ENCODE results near the gene INTS2. TPM values are rescaled to one million over a fixed set of nuclear protein-coding genes. Genes with fewer than 3 reads are reported as not detected.

Gene INTS2
- total RNA-seq, 1 experiment from 2014 or later: 20.8 TPM

GRCh38 chr17:61943117-61943516 is 15.3 kb upstream of the INTS2 start:
- no peak overlapping the region for H2BK20ac ChIP-seq (ENCODE audit: low read depth, low read length, poor library complexity, severe bottlenecking)

More at GRCh38 chr17:61943117-61943516, 15.3 kb upstream of the INTS2 start:
- no peak for TF ChIP-seq CTCF (conservative IDR thresholded peaks at IDR 0.05)
- H3K36me3 Mint-ChIP-seq (ENCODE audit: insufficient read depth in 1 of 3, low read depth in 3 of 3): peaks cover 6 to 31% (median 23%) of the 10 kb centered on the region in 3 experiments; a peak in 6 of 7 replicates
- H3K9me3 Mint-ChIP-seq: no peaks in the 10 kb centered on the region
- Histone ChIP-seq H4K8ac (replicated peaks; ENCODE audit: insufficient read length, low read depth, low read length) (no peak overlapping the region), H3K79me2 (ENCODE audit: insufficient read depth, low read length) (no peaks in the 10 kb centered on the region), H2AFZ (ENCODE audit: low read length) (no peak overlapping the region), H3K4ac (ENCODE audit: low read depth, low read length) (no peak overlapping the region), H3K4me1 (ENCODE audit: insufficient read depth, low read length) (no peaks in the 10 kb centered on the region), H3K23me2 (ENCODE audit: insufficient read length, low read depth, low read length, poor library complexity, severe bottlenecking) (no peaks in the 10 kb centered on the region), H4K5ac (ENCODE audit: insufficient read length, low read depth, low read length) (no peak overlapping the region), H3T11ph (ENCODE audit: low read length) (no peak overlapping the region), H4K20me1 (ENCODE audit: control insufficient read depth, insufficient read depth, insufficient read length) (no peaks in the 10 kb centered on the region), H3K56ac (ENCODE audit: insufficient read length, low read depth, low read length) (no peak overlapping the region), H2BK12ac (ENCODE audit: insufficient read length, low read depth, low read length) (no peak overlapping the region), H4K91ac (ENCODE audit: insufficient read length, low read depth, low read length) (no peak overlapping the region), H3K27ac (ENCODE audit: insufficient read length, low read depth, low read length) (no peak overlapping the region), H3K14ac (ENCODE audit: insufficient read depth, low read length) (no peak overlapping the region), H3K79me1 (ENCODE audit: insufficient read depth, low read depth, low read length, poor library complexity, severe bottlenecking) (no peaks in the 10 kb centered on the region), H3K18ac (ENCODE audit: insufficient read length, low read depth, low read length) (no peak overlapping the region), H2AK5ac (ENCODE audit: insufficient read length, low read length) (no peak overlapping the region), H3K9me3 (ENCODE audit: control insufficient read depth, low read depth, low read length) (no peaks in the 10 kb centered on the region), H2BK5ac (ENCODE audit: insufficient read length, low read length) (no peak overlapping the region), H3K27me3 (ENCODE audit: insufficient read depth, low read length) (no peaks in the 10 kb centered on the region), H2BK120ac (ENCODE audit: low read depth, low read length, poor library complexity, severe bottlenecking) (no peak overlapping the region), H3K9ac (ENCODE audit: extremely low read depth, insufficient read length, low read length) (no peak overlapping the region), H3K4me2 (ENCODE audit: insufficient read depth, insufficient read length, low read length) (no peak overlapping the region), H2BK15ac (ENCODE audit: low read depth, low read length) (no peak overlapping the region), H3K23ac (ENCODE audit: insufficient read length, low read depth, low read length) (no peak overlapping the region)
- no peak overlapping the region for H3K4me3 Mint-ChIP-seq
- no peaks in the 10 kb centered on the region for H3K27me3 Mint-ChIP-seq (ENCODE audit: low read depth)
- no CpG with 5 or more reads among the region's 1 CpG for WGBS (ENCODE audit: extremely low coverage, insufficient read length, low lambda C conversion rate)
- DNase-seq: no peak
- H3K4me1 Mint-ChIP-seq: no peaks in the 10 kb centered on the region; a peak in 1 of 4 replicates
- no peak overlapping the region for H3K27ac Mint-ChIP-seq
